ENCODE measurements around the gene ATP6AP1. TPM values are rescaled to one million over a fixed set of nuclear protein-coding genes. Genes with fewer than 3 reads are reported as not detected.

Gene ATP6AP1
- total and polyA plus RNA-seq, 2 donors (not counting 3 experiments of a cell fraction or from before 2014, with no cell fraction given), result 145 to 322 TPM

DNA sequence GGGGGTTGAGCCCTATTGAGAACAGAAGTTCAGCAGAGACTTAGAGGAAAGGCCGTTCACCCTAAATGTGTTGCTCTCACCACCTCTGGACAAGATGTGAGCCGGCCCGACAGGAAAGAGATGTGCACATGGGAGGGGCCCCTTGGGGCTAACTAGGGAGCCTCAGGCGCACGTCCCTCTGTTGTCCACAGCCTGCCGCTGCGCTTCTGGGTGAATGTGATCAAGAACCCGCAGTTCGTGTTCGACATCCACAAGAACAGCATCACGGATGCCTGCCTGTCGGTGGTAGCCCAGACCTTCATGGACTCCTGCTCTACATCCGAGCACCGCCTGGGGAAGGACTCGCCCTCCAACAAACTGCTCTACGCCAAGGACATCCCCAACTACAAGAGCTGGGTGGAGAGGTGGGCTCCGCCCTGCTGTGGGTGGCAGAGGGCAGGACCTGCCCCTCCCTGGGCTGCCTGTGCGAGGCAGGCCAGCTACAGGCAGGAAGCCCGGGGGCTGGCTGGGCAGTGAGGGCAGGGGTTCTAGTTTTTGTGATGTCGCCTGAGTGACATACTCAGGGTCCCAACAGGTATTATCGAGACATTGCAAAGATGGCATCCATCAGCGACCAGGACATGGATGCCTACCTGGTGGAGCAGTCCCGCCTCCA lies 42.6 kb downstream of the ATP6AP1 start:
- dilution Hi-C loops (cut with MboI; ENCODE audit: extremely low pct_ligation_motif_present, low sequenced_read_pairs), result no loop called here
- POLR2A ChIA-PET, result no interaction called here
- FAIRE-seq, result no peak

More for the DNA sequence above, 42.6 kb downstream of the ATP6AP1 start:
- no peak overlapping the region for H3K4me2 ChIP-seq (ENCODE audit: insufficient read depth, low read length)
- DNase-seq (ENCODE audit: low read depth, low spot score), result no peak
- no peaks in the 10 kb centered on the region for H4K20me1 ChIP-seq (replicated peaks; ENCODE audit: control insufficient read depth, extremely low read depth, insufficient read depth, low read length)
- H3K4me1 ChIP-seq (ENCODE audit: control insufficient read depth, extremely low read depth, insufficient read depth, low read length), result no peaks in the 10 kb centered on the region
- no peak overlapping the region for H3K27ac ChIP-seq (ENCODE audit: insufficient read depth, low read depth, low read length)
- H2AFZ ChIP-seq (ENCODE audit: low read depth, low read length), result no peak overlapping the region
- no TSS peak for BruUV-seq (replicated peaks)
- TF ChIP-seq FOS (IDR thresholded peaks at IDR 0.05; ENCODE audit: borderline replicate concordance, insufficient read depth, low read length) (no peak), CTCF (IDR thresholded peaks at IDR 0.05; ENCODE audit: extremely low read depth in 1 of 2, insufficient read depth in 1 of 2, low read depth in 1 of 2, low read length in 2 of 2) (no peak), GATA2 (IDR thresholded peaks at IDR 0.05; ENCODE audit: insufficient read depth, insufficient read length, low read depth, low read length) (no peak), MYC (IDR thresholded peaks at IDR 0.05; ENCODE audit: low read depth, low read length) (no peak), POLR2AphosphoS5 (IDR thresholded peaks at IDR 0.05; ENCODE audit: insufficient read depth, low read depth, low read length) (no peak), JUN (IDR thresholded peaks at IDR 0.05; ENCODE audit: borderline replicate concordance, insufficient read depth, insufficient read length, low read depth) (no peak), POLR2A (IDR thresholded peaks at IDR 0.05; ENCODE audit: low read depth, low read length) (no peak), EZH2 (IDR thresholded peaks at IDR 0.05; ENCODE audit: borderline replicate concordance, low read depth, low read length, severe bottlenecking) (no peak)
- TF ChIP-seq, protein P1, sequence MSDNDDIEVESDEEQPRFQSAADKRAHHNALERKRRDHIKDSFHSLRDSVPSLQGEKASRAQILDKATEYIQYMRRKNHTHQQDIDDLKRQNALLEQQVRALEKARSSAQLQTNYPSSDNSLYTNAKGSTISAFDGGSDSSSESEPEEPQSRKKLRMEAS (IDR thresholded peaks at IDR 0.05; ENCODE audit: insufficient read depth, insufficient read length), result no peak
- no peaks in the 10 kb centered on the region for H3K9me1 ChIP-seq (replicated peaks; ENCODE audit: control insufficient read depth, extremely low read depth, insufficient read depth, low read length)
- peaks cover 0 to 35% of the 10 kb centered on the region in 2 experiments for H3K36me3 ChIP-seq (ENCODE audit: control insufficient read depth in 2 of 2, extremely low read depth in 1 of 2, insufficient read depth in 2 of 2, low read length in 2 of 2)
- intact Hi-C loops (cut with micrococcal nuclease), result no loop called here
- H3K9ac ChIP-seq (replicated peaks; ENCODE audit: extremely low read depth, insufficient read depth, low read length), result no peak overlapping the region
- no peaks in the 10 kb centered on the region for H3K27me3 ChIP-seq (ENCODE audit: control insufficient read depth in 2 of 2, insufficient read depth in 2 of 2, low read length in 2 of 2)
- CTCF ChIA-PET, result interaction anchor here (1.6 kb wide), 1 partner anchor 12 kb away, joined by 3 read pairs; no protein-coding TSS in a partner anchor
- no peaks in the 10 kb centered on the region for H3K9me3 ChIP-seq (replicated peaks; ENCODE audit: control insufficient read depth, insufficient read depth, low read length)
- H3K79me2 ChIP-seq (ENCODE audit: control insufficient read depth, insufficient read depth, low read length), result no peaks in the 10 kb centered on the region
- H3K4me3 ChIP-seq (replicated peaks in 1 of 3; ENCODE audit: insufficient read depth in 1 of 3, low read depth in 1 of 3, low read length in 3 of 3), result no peak overlapping the region
